Thyroid gland (tissue), 4 donors: ENCODE measurements around the gene SLC15A4.

Source experiments
- POLR2A ChIP-seq, 2 donors: fragments of 450-650 bp; IDR thresholded peaks; one replicate each; pipeline ENCODE4 v1.6.1; 2017; ENCODE audit warnings: antibody characterized with exemption in 2 of 2, mild to moderate bottlenecking in 2 of 2, moderate library complexity in 1 of 2
- TF ChIP-seq, protein P1 (sequence below), 6 experiments: fragments of 200-600 bp in 3 of 6; fragments of 450-650 bp in 3 of 6; sonication (generic) in 3 of 6; IDR thresholded peaks; one replicate each; pipeline ENCODE4 v1.5.1; 2016 to 2019; ENCODE audit warnings: antibody characterized with exemption in 6 of 6, mild to moderate bottlenecking in 2 of 6, inconsistent platforms in 1 of 6, moderate library complexity in 1 of 6

DNA sequence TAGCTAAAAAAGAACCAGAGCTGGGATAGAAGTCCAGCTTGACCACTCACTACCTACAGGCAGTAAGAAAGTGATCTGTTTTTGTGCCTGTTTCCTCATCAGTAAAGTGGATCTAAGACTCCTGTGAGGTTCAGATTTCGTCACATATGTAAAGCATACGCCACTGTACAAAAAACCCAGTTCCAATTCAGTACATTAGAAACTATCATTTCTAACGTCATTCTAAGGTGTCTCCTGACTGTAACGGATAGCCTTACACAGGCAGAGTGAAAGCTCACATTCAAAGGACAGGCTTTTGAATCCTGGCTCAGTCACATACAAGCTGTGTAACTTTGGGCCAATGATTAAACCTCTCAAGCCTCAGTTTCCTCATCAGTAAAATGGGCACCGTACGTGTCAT lies 3.5 kb downstream of the SLC15A4 start:
- TF ChIP-seq, protein P1, sequence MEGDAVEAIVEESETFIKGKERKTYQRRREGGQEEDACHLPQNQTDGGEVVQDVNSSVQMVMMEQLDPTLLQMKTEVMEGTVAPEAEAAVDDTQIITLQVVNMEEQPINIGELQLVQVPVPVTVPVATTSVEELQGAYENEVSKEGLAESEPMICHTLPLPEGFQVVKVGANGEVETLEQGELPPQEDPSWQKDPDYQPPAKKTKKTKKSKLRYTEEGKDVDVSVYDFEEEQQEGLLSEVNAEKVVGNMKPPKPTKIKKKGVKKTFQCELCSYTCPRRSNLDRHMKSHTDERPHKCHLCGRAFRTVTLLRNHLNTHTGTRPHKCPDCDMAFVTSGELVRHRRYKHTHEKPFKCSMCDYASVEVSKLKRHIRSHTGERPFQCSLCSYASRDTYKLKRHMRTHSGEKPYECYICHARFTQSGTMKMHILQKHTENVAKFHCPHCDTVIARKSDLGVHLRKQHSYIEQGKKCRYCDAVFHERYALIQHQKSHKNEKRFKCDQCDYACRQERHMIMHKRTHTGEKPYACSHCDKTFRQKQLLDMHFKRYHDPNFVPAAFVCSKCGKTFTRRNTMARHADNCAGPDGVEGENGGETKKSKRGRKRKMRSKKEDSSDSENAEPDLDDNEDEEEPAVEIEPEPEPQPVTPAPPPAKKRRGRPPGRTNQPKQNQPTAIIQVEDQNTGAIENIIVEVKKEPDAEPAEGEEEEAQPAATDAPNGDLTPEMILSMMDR (IDR thresholded peaks at IDR 0.05), result no peak
- TF ChIP-seq POLR2A (IDR thresholded peaks at IDR 0.05), result no peak
